Prostate gland (tissue), 2 donors: ENCODE measurements around the gene MICAL3. TPM values are rescaled to one million over a fixed set of nuclear protein-coding genes. Genes with fewer than 3 reads are reported as not detected.
A peak's percentile ranks its signal among the peaks of the same experiment; 100 is the strongest.

Experiments
- DNase-seq: peaks from one replicate; pipeline ENCODE4 v3.0.0-alpha.2; 2019; ENCODE audit warnings: low spot score
- H3K27ac ChIP-seq, 2 donors: fragments of 200-600 bp; sonication (generic); 2 replicates each; pipeline ENCODE4 v1.5.1; 2017 to 2019
- H3K27me3 ChIP-seq: fragments of 200-600 bp; sonication (generic); replicated peaks from 2 replicates; pipeline ENCODE4 v1.5.1; 2019; ENCODE audit not compliant: insufficient read depth
- H3K36me3 ChIP-seq, 2 donors: fragments of 200-600 bp; sonication (generic); 1 replicate in 1 of 2; 2 replicates in 1 of 2; pipeline versions ENCODE4 v1.5.1 to v1.8.1; 2017 to 2019
- H3K4me1 ChIP-seq: fragments of 200-600 bp; sonication (generic); replicated peaks from 2 replicates; pipeline ENCODE4 v1.5.1; 2019
- H3K4me3 ChIP-seq, 2 donors: fragments of 200-600 bp; sonication (generic); 2 replicates each; pipeline ENCODE4 v1.5.1; 2017 to 2019
- H3K9me3 ChIP-seq: fragments of 200-600 bp; sonication (generic); 2 replicates; pipeline ENCODE4 v1.5.1; 2017
- POLR2A ChIP-seq: fragments of 450-650 bp; IDR thresholded peaks from one replicate; pipeline ENCODE4 v1.6.1; 2016; ENCODE audit warnings: antibody characterized with exemption, mild to moderate bottlenecking
- POLR2AphosphoS5 ChIP-seq: sonication (generic); formaldehyde crosslinking; IDR thresholded peaks from one replicate; pipeline ENCODE4 v1.6.1; 2017; ENCODE audit warnings: antibody characterized with exemption
- WGBS: methylation state at CpG from one replicate; pipeline ENCODE4 v1.1.5; 2018; 5-methylcytosine and 5-hydroxymethylcytosine counted together
- intact Hi-C: fragments of 100-400 bp; cut with DNase I; formaldehyde crosslinking; loops from one replicate; pipeline ENCODE4 v1.14.2; 2022
- total RNA-seq, 2 donors: library from RNA; depleted of rRNA; stranded (reverse); fragments of >200 nt; gene quantifications; one replicate each; pipeline ENCODE4 v1.1.0, GENCODE V29; 2016
- TF ChIP-seq, protein P1 (sequence below), 4 experiments: fragments of 200-600 bp in 2 of 4; fragments of 450-650 bp in 2 of 4; sonication (generic) in 2 of 4; IDR thresholded peaks; 1 replicate in 3 of 4; 2 replicates in 1 of 4; pipeline ENCODE4 v1.5.1; 2016 to 2019; ENCODE audit warnings: antibody characterized with exemption in 4 of 4, mild to moderate bottlenecking in 2 of 4, moderate library complexity in 2 of 4

Gene MICAL3
- total RNA-seq, 2 donors from 2014 or later: 58.6 to 78.7 TPM

DNA sequence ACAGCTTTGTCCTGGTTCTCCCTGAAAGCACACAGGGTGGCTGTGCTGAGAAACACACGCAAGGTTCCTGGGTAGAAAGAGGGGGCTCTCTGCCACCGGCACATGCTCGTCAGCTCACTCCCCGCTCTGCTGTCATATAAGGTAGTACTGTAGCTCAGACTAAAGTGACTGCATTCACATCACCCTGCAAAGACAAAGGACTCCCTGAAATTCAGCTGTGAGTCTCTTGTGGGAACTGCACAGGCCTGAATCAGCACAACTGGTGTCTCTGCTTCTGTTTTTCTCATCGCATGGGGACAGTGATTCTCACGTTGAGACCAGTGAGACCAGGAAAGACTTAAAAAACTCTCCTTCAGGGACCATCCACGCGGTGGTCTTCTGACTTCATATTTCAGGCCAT lies 126.0 kb downstream of the MICAL3 start:
- H3K9me3 ChIP-seq: no peaks in the 10 kb centered on the region
- no peak overlapping the region for H3K4me3 ChIP-seq
- intact Hi-C loops: no loop called here
- no peak for DNase-seq
- H3K36me3 ChIP-seq: no peaks in the 10 kb centered on the region
- H3K27me3 ChIP-seq: no peaks in the 10 kb centered on the region
- 94% methylated on average over 8 of the region's 8 CpGs for WGBS
- peaks cover 3% of the 10 kb centered on the region for H3K4me1 ChIP-seq
- TF ChIP-seq, protein P1, sequence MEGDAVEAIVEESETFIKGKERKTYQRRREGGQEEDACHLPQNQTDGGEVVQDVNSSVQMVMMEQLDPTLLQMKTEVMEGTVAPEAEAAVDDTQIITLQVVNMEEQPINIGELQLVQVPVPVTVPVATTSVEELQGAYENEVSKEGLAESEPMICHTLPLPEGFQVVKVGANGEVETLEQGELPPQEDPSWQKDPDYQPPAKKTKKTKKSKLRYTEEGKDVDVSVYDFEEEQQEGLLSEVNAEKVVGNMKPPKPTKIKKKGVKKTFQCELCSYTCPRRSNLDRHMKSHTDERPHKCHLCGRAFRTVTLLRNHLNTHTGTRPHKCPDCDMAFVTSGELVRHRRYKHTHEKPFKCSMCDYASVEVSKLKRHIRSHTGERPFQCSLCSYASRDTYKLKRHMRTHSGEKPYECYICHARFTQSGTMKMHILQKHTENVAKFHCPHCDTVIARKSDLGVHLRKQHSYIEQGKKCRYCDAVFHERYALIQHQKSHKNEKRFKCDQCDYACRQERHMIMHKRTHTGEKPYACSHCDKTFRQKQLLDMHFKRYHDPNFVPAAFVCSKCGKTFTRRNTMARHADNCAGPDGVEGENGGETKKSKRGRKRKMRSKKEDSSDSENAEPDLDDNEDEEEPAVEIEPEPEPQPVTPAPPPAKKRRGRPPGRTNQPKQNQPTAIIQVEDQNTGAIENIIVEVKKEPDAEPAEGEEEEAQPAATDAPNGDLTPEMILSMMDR (IDR thresholded peaks at IDR 0.05): no peak
- H3K27ac ChIP-seq: peak overlapping the region in 1 of 2 donors; percentile 18

DNA sequence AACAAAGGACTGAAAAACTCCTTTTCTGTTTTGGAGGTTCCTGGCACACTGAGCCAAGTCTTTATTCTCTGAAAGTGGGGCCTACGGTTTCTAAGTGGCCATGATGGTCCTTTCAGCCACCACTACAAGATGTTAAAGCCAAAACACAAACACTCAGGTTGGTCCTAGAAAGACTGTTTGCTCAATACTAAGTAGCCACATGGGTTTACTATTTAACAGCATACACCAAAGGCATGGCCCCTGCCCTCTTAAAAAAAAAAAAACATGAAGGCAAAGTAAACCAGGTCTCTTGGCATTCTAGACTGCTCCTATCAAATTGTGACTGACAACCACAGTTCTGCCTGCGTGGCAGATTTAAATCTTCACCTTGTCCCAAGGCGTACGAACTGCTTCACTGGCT lies 126.5 kb downstream of the MICAL3 start:
- no peaks in the 10 kb centered on the region for H3K36me3 ChIP-seq

DNA sequence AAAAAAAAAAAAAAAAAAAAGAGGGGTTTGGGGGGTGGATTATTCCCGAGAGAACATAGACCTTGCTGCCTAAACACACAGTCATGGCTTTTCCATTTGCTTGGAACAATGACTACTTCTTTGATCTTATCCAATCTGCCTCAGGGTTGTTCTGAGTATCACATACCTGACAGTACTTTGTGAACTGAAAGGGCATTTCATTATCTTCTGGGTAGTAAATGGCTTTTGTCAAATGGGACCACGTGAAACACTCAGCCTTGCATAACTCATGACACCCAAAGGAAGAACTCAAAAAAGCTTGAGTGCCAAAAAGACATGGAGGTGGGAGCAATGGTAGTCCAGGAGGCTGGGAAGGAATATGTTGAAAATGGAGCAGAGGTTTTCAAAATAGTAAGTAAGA lies 126.9 kb downstream of the MICAL3 start:
- intact Hi-C loops: no loop called here
- Histone ChIP-seq H3K4me3 (no peak overlapping the region), H3K4me1 (peaks cover 2% of the 10 kb centered on the region), H3K27ac (peak overlapping the region in 1 of 2 donors; percentile 18), H3K36me3 (no peaks in the 10 kb centered on the region), H3K9me3 (no peaks in the 10 kb centered on the region), H3K27me3 (no peaks in the 10 kb centered on the region)
- DNase-seq: no peak
- TF ChIP-seq, protein P1 (IDR thresholded peaks at IDR 0.05): no peak
- 31% methylated on average over 2 of the region's 2 CpGs for WGBS

More for the DNA sequence above, 126.5 kb downstream of the MICAL3 start:
- intact Hi-C loops: no loop called here
- 78% methylated on average over 4 of the region's 4 CpGs for WGBS
- no peak for DNase-seq
- TF ChIP-seq, protein P1 (IDR thresholded peaks at IDR 0.05): no peak
- TF ChIP-seq POLR2AphosphoS5 (no peak), POLR2A (no peak)
- no peaks in the 10 kb centered on the region for H3K27me3 ChIP-seq
- H3K27ac ChIP-seq: peak overlapping the region in 1 of 2 donors; percentile 18
- H3K4me3 ChIP-seq: no peak overlapping the region
- H3K4me1 ChIP-seq: peaks cover 2% of the 10 kb centered on the region
- H3K9me3 ChIP-seq: no peaks in the 10 kb centered on the region

DNA sequence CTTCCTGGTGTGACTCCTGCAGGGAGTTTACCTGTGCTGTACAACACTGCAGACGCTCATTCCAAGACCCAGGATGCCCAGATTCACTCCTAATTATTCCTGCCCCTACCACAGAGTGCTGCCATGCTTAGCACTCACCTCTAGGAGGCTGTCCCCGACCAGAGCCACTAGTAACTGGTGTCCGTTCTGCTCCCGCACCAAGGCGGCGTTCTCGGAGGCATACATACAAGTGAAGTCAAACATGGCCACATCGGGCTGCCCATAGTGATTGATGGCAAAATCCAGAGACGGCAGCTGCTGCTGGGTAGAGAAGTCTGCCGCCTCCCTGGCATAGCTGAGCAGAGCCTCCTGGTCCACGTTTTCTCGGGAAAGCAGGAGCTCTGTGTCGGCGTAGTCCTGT lies 127.8 kb downstream of the MICAL3 start:
- peak; percentile 36 for DNase-seq
- Histone ChIP-seq H3K4me1 (peaks cover 2% of the 10 kb centered on the region), H3K27ac (peak overlapping the region; percentile 7 to 58), H3K27me3 (no peaks in the 10 kb centered on the region), H3K9me3 (no peaks in the 10 kb centered on the region), H3K4me3 (no peak overlapping the region), H3K36me3 (no peaks in the 10 kb centered on the region)
- intact Hi-C loops: no loop called here
- TF ChIP-seq, protein P1 (IDR thresholded peaks at IDR 0.05): peak in 1 of 4 experiments; percentile 30
- TF ChIP-seq POLR2A: no peak
- 77% methylated on average over 14 of the region's 14 CpGs for WGBS

DNA sequence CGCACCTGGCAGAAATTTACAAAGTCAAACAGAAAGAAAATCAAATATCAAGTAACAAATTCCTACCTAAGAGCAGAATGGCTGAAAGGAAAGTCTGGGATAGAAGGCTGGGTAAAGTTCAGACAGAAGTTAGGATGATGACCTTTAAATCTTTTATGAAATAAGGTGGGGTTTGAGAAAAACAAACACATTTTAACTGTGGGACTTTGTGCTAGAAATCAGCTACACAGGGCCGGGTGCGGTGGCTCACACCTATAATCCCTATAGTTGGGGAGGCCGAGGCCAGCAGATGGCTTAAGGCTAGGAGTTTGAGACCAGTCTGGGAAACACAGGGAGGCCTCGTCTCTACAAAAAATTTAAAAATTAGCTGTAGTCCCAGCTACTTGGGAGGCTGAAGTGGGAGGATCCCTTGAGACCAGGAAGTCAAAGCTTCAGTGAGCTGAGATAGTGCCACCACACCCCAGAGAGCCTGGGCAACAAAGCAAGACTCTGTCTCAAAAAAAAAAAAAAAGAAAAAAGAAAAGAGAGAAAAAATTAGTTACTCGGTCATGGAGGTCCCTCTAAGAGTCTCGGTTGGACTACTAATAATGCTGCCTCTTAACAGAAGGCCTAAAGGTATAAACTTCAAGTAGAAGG lies 130.3 kb downstream of the MICAL3 start:
- Histone ChIP-seq H3K27ac (peak overlapping the region; percentile 0 to 80), H3K9me3 (no peaks in the 10 kb centered on the region), H3K36me3 (no peaks in the 10 kb centered on the region), H3K27me3 (no peaks in the 10 kb centered on the region), H3K4me3 (no peak overlapping the region), H3K4me1 (peaks cover 2% of the 10 kb centered on the region)
- intact Hi-C loops: no loop called here
- TF ChIP-seq, protein P1 (IDR thresholded peaks at IDR 0.05): no peak
- TF ChIP-seq POLR2AphosphoS5: no peak
- no peak for TF ChIP-seq POLR2A
- DNase-seq: no peak
- 77% methylated on average over 7 of the region's 7 CpGs for WGBS
